ENCODE data around the gene TTC7B. TPM values are rescaled to one million over a fixed set of nuclear protein-coding genes. Genes with fewer than 3 reads are reported as not detected.

The TTC7B gene
- total and polyA plus RNA-seq, 2 of the 13 experiments (the other 11 are each of a cell fraction or from before 2014, with no cell fraction given): 1.3 to 3.2 TPM

- TF ChIP-seq TFDP2 (CRISPR knock-in tag; IDR thresholded peaks at IDR 0.05) (no peak), BRCA1 (CRISPR knock-in tag; IDR thresholded peaks at IDR 0.05) (no peak), LBX2 (CRISPR knock-in tag; IDR thresholded peaks at IDR 0.05; ENCODE audit: borderline replicate concordance) (peak; percentile 16; the same call in 1 of the 2 replicates), HOXA9 (CRISPR knock-in tag; IDR thresholded peaks at IDR 0.05; ENCODE audit: borderline replicate concordance) (no peak), MAX (IDR thresholded peaks at IDR 0.05) (peak; percentile 47; the same call in 1 of the 2 replicates), POGK (CRISPR knock-in tag; conservative IDR thresholded peaks at IDR 0.05) (no peak), ARNT (IDR thresholded peaks at IDR 0.05) (no peak), ZFP91 (CRISPR knock-in tag; IDR thresholded peaks at IDR 0.05; ENCODE audit: borderline replicate concordance) (peak; percentile 61; the same call in 1 of the 2 replicates), ZNF292 (CRISPR knock-in tag; IDR thresholded peaks at IDR 0.05; ENCODE audit: borderline replicate concordance, low read depth) (peak; percentile 88), ZBTB2 (CRISPR knock-in tag; IDR thresholded peaks at IDR 0.05; ENCODE audit: low read depth) (0 out of 2 replicates have a peak, but pooled peaks have one; percentile 33), U2AF1 (optimal IDR thresholded peaks at IDR 0.05; ENCODE audit: low read depth, low read length) (no peak), TSC22D2 (CRISPR knock-in tag; IDR thresholded peaks at IDR 0.05; ENCODE audit: borderline replicate concordance) (no peak), CBX1 (IDR thresholded peaks at IDR 0.05; ENCODE audit: low read depth) (peak; percentile 58), MAZ (IDR thresholded peaks at IDR 0.05; ENCODE audit: borderline replicate concordance, low read depth, low read length) (no peak), MAZ (CRISPR knock-in tag; IDR thresholded peaks at IDR 0.05; ENCODE audit: low read depth) (peak; percentile 60; the same call in 1 of the 2 replicates), PLSCR1 (CRISPR knock-in tag; IDR thresholded peaks at IDR 0.05; ENCODE audit: borderline replicate concordance) (no peak), MLX (CRISPR knock-in tag; IDR thresholded peaks at IDR 0.05) (no peak), ZNF782 (CRISPR knock-in tag; IDR thresholded peaks at IDR 0.05; ENCODE audit: borderline replicate concordance) (no peak), ZNF605 (CRISPR knock-in tag; IDR thresholded peaks at IDR 0.05) (peak; percentile 52; the same call in 1 of the 2 replicates), ZNF20 (CRISPR knock-in tag; IDR thresholded peaks at IDR 0.05) (no peak), STAG1 (CRISPR knock-in tag; IDR thresholded peaks at IDR 0.05) (peak; percentile 30; the same call in 1 of the 2 replicates)
These were observed 315.4 kb downstream of the TTC7B start (continued) for GRCh38 chr14:90500665-90501370.
